Adrenal gland (tissue), 12 donors: ENCODE measurements around the gene C19orf25. TPM values are rescaled to one million over a fixed set of nuclear protein-coding genes. Genes with fewer than 3 reads are reported as not detected.
A peak's percentile ranks its signal among the peaks of the same experiment; 100 is the strongest.

Source experiments
- DNase-seq, 7 donors: peaks; one replicate each; pipeline ENCODE4 v3.0.0-alpha.2; 2019 to 2020
- H3K27ac ChIP-seq, 5 donors: fragments of 200-600 bp; sonication (generic) in 4 of 5; 1 replicate in 3 of 5; 2 replicates in 2 of 5; pipeline versions ENCODE4 v1.5.1 to v1.8.0; 2016 to 2020; ENCODE audit warnings: mild to moderate bottlenecking in 1 of 5
- H3K27me3 ChIP-seq: fragments of 200-600 bp; 2 replicates; pipeline ENCODE4 v1.8.0; 2021
- H3K36me3 ChIP-seq, 2 donors: fragments of 200-600 bp; replicated peaks in 1 of 2; 1 replicate in 1 of 2; 2 replicates in 1 of 2; pipeline versions ENCODE4 v1.5.1 to v1.8.0; 2018 to 2022
- H3K4me1 ChIP-seq, 2 donors: fragments of 200-600 bp; replicated peaks in 1 of 2; 1 replicate in 1 of 2; 2 replicates in 1 of 2; pipeline versions ENCODE4 v1.5.1 to v1.8.0; 2018 to 2021
- H3K4me3 ChIP-seq, 4 donors: fragments of 200-600 bp; sonication (generic) in 3 of 4; one replicate each; pipeline ENCODE4 v1.5.1; 2016 to 2018
- H3K9me3 ChIP-seq, 3 donors: fragments of 200-600 bp; sonication (generic) in 1 of 3; replicated peaks in 1 of 3; 1 replicate in 2 of 3; 2 replicates in 1 of 3; pipeline versions ENCODE4 v1.5.1 to v1.8.0; 2016 to 2021
- CTCF ChIP-seq, 6 experiments: fragments of 450-650 bp in 4 of 6; fragments of 200-600 bp in 2 of 6; sonication (generic) in 1 of 6; IDR thresholded peaks; 1 replicate in 5 of 6; 2 replicates in 1 of 6; pipeline versions ENCODE4 v1.5.1 to v1.8.0; 2016 to 2021; ENCODE audit warnings: antibody characterized with exemption in 6 of 6, mild to moderate bottlenecking in 2 of 6, moderate library complexity in 1 of 6
- POLR2A ChIP-seq, 2 donors: fragments of 450-650 bp; IDR thresholded peaks; one replicate each; pipeline ENCODE4 v1.6.1; 2017; ENCODE audit warnings: antibody characterized with exemption in 2 of 2, mild to moderate bottlenecking in 2 of 2, moderate library complexity in 1 of 2
- WGBS, 4 donors: extraction: QIAGEN DNeasy Blood & Tissue Kit in 2 of 4; methylation state at CpG; one replicate each; pipeline versions ENCODE4 v1.1.5 to v1.1.7; 2013 to 2017; 5-methylcytosine and 5-hydroxymethylcytosine counted together
- intact Hi-C, 2 donors: fragments of 100-400 bp; cut with DNase I; formaldehyde crosslinking; loops; one replicate each; pipeline versions ENCODE4 v1.14.1 to v1.15.0; 2022 to 2023
- polyA plus RNA-seq, 3 donors: library from polyadenylated mRNA; stranded (reverse); fragments of 200-250 nt in 2 of 3; fragments of 350-450 nt in 1 of 3; fragmentation: Illumina TruSeq in 1 of 3; extraction: RNeasy Lipid Tissue Mini Kit (QIAGEN cat#74804) in 1 of 3; gene quantifications; one replicate each; pipeline ENCODE4 v1.2.3, GENCODE V29; 2013 to 2014
- total RNA-seq, 9 donors: library from RNA; depleted of rRNA in 4 of 9; stranded (reverse); fragments of >200 nt in 4 of 9; fragments of 120-200 nt in 1 of 9; fragmentation: NEBNext Ultra II Directional in 1 of 9; extraction: Animal tissue kit (Norgen Biotek cat#: 25700) in 1 of 9; gene quantifications; one replicate each; pipeline versions ENCODE4 v1.1.0 to v1.2.4, GENCODE V29; 2013 to 2023
- donor health status: healthy with polysubstance abuse.
- donor health status: Bipolar disorder and iron deficiency.
- donor health status: DM: yes; HTN: yes; CAD: no.
- donor health status: DM: no; HTN: no; CAD: no.
- donor health status: DM: no; HTN: no; CAD: no.
- donor health status: DM: yes; HTN: yes; CAD: no.

Gene C19orf25
- total and polyA plus RNA-seq, 12 donors = 6.0 to 60.4 (median 34.7) TPM

GRCh38 chr19:1491114-1491848, 12.3 kb upstream of the C19orf25 start, which contains the start of gene REEP6:
REEP6 (plus strand) TSS chr19:1491181; CDS start chr19:1491270, 89 bp downstream.
- Histone ChIP-seq H3K4me3 (peak within 1 kb of the TSS in 2 of 4 donors; percentile 44 to 66), H3K36me3 (no peaks in the 10 kb centered on the region), H3K27ac (peak within 1 kb of the TSS; percentile 38 to 86 (median 75)), H3K4me1 (peaks cover 25 to 29% of the 10 kb centered on the region in 2 donors), H3K9me3 (no peaks in the 10 kb centered on the region), H3K27me3 (no peaks in the 10 kb centered on the region)
- intact Hi-C loops = no loop called here
- no peak for DNase-seq
- TF ChIP-seq CTCF (IDR thresholded peaks at IDR 0.05) (no peak), POLR2A (IDR thresholded peaks at IDR 0.05) (peak; percentile 12 to 85)
- WGBS, 4 donors = 2 to 3% (median 2%) methylated on average over 20 to 73 of the region's 73 CpGs; no CpG with 5 or more reads in 1 of the 4 donors

DNA sequence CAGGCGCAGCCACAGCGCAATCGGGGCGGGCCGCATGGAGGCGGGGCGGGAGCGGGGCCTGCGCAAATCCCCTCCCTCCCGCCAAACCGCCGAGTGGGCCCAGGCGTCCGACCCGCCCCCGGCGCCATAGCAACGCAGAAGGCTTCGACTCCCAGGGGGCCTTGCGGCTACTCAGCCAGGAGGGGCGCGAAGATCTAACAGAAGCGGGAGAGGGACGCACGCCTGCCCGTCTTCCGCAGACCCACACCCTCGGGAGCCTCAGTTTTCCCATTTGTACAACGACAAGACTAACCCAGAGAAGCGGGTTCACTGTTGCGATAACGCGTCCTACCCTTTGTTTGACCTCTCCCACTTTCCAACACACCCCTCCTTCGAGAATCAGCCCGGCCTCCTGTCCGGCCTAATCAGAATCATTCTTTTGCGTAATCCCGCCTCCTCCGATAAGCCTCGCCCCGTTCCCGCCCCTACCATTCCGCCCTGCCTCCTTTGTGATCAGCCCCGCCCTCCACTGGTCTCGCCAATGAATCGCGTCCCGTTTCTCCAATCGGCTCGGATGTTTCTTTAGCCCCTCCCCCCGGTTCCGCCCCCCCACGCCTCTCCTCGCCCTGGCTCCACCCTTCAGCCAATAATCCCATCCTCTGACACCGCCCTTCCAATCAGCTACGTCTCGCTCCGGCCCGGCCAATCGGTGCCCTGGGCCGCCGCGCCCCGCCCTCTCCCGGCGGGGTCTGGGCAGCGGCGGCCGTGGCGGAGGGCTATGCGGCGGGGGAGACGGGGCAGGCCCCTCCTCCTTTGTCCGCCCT, 11.5 kb upstream of the C19orf25 start, which contains the start of gene PCSK4:
TSS of gene PCSK4 (minus strand) at position 40 of the 803 bp plus-strand sequence. CDS start at position 36, 4 bp downstream.
- peak; percentile 98 to 100 (median 99) for DNase-seq
- no peaks in the 10 kb centered on the region for H3K36me3 ChIP-seq
- intact Hi-C loops = no loop called here
- no peaks in the 10 kb centered on the region for H3K27me3 ChIP-seq
- TF ChIP-seq POLR2A (IDR thresholded peaks at IDR 0.05) = no peak
- TF ChIP-seq CTCF (IDR thresholded peaks at IDR 0.05) = no peak
- WGBS, 4 donors = 0 to 1% (median 1%) methylated on average over 24 to 74 of the region's 74 CpGs
- no peaks in the 10 kb centered on the region for H3K9me3 ChIP-seq
- peaks cover 25 to 29% of the 10 kb centered on the region in 2 donors for H3K4me1 ChIP-seq
- peak within 1 kb of the TSS in 4 of 5 donors; percentile 38 to 86 (median 74) for H3K27ac ChIP-seq
- H3K4me3 ChIP-seq = peak within 1 kb of the TSS in 2 of 4 donors; percentile 44 to 66

GRCh38 chr19:1489463-1490310, 10.7 kb upstream of the C19orf25 start:
- Histone ChIP-seq H3K4me1 (peaks cover 25 to 29% of the 10 kb centered on the region in 2 donors), H3K36me3 (no peaks in the 10 kb centered on the region), H3K27ac (peak overlapping the region in 4 of 5 donors; percentile 30 to 79 (median 58)), H3K4me3 (peak overlapping the region in 2 of 4 donors; percentile 23 to 66), H3K27me3 (no peaks in the 10 kb centered on the region), H3K9me3 (no peaks in the 10 kb centered on the region)
- TF ChIP-seq POLR2A (IDR thresholded peaks at IDR 0.05) (no peak), CTCF (IDR thresholded peaks at IDR 0.05) (no peak)
- peak in 1 of 7 donors; percentile 48 for DNase-seq
- 26 to 92% (median 47%) methylated on average over 4 to 37 of the region's 37 CpGs for WGBS, 4 donors
- intact Hi-C loops = no loop called here
